Stimulated activated CD4-positive, alpha-beta T cell treated with anti-CD3 and anti-CD28 coated beads, TNF-alpha, amount 100 ng/mL, for 4 hours (primary cell): Measurements from ENCODE around the gene MAVS.
"Not testable (repeated sequence)": the region's sequence is repeated elsewhere in the genome, so short reads cannot be mapped to it uniquely, and the experiment has no call there.

Experiments used
- DNase-seq, 3 experiments: peaks; one replicate each; pipeline ENCODE4 v3.0.0-alpha.2; 2020; ENCODE audit warnings: low read depth in 3 of 3

The MAVS gene

GRCh38 chr20:3888622-3889488 is 42.2 kb downstream of the MAVS start, which contains the start of gene PANK2:
Gene PANK2, plus strand, starts transcription at chr20:3889387.
- DNase-seq = peak; percentile 92 to 93 (median 92)

- DNase-seq = no peak
Observed at GRCh38 chr20:3889489-3890397, 43.1 kb downstream of the MAVS start.

- DNase-seq = no peak
Observed at GRCh38 chr20:3890398-3890751, 43.7 kb downstream of the MAVS start.

- DNase-seq = no peak
Observed at GRCh38 chr20:3890999-3891929, 44.6 kb downstream of the MAVS start.

GRCh38 chr20:3894796-3895195 is 48.2 kb downstream of the MAVS start:
- no peak for DNase-seq

- no peak for DNase-seq
Observed at GRCh38 chr20:3896302-3896701, 49.7 kb downstream of the MAVS start.

- DNase-seq = no peak
Observed at GRCh38 chr20:3896853-3897583, 50.4 kb downstream of the MAVS start.

GRCh38 chr20:3898181-3898580 is 51.5 kb downstream of the MAVS start:
- DNase-seq = not testable (repeated sequence)

- DNase-seq = no peak
Observed at GRCh38 chr20:3898639-3899038, 52.0 kb downstream of the MAVS start.

GRCh38 chr20:3900187-3900604 is 53.6 kb downstream of the MAVS start:
- DNase-seq = no peak

GRCh38 chr20:3901028-3901705 is 54.5 kb downstream of the MAVS start:
- DNase-seq = no peak

GRCh38 chr20:3901706-3902440 is 55.2 kb downstream of the MAVS start:
- no peak for DNase-seq

- no peak for DNase-seq
Observed at GRCh38 chr20:3902446-3902845, 55.8 kb downstream of the MAVS start.

- no peak for DNase-seq
Observed at GRCh38 chr20:3904224-3904623, 57.6 kb downstream of the MAVS start.

GRCh38 chr20:3904857-3905256 is 58.2 kb downstream of the MAVS start:
- no peak for DNase-seq

- DNase-seq = peak in 1 of 3 experiments; percentile 9
Observed at GRCh38 chr20:3906744-3907721, 60.4 kb downstream of the MAVS start.

- DNase-seq = no peak
Observed at GRCh38 chr20:3908667-3909066, 62.0 kb downstream of the MAVS start.

GRCh38 chr20:3909952-3910366 is 63.3 kb downstream of the MAVS start:
- no peak for DNase-seq
